CD4-positive, alpha-beta T cell (primary cell): ENCODE data around the gene VNN1. TPM values are rescaled to one million over a fixed set of nuclear protein-coding genes. Genes with fewer than 3 reads are reported as not detected.

Experiments used
- ATAC-seq: fragments of 200-7000 bp; cut with Tn5 transposase; one replicate; pipeline ENCODE4 v1.10.0; 2022; ENCODE audit warnings: mild to moderate bottlenecking; ENCODE audit not compliant: poor library complexity
- CTCF ChIA-PET: fragments of 350-600 bp; sonication (Branson Sonifier 250); formaldehyde crosslinking; loops from one replicate; lab custom pipeline; 2021; ENCODE audit warnings: antibody characterized with exemption, inconsistent platforms; lab: Charles Lee
- POLR2A ChIA-PET: fragments of 350-600 bp; sonication (Branson Sonifier 250); formaldehyde crosslinking; loops from one replicate; lab custom pipeline; 2021; ENCODE audit warnings: antibody characterized with exemption, inconsistent platforms; lab: Charles Lee
- DNase-seq, 14 experiments: peaks; one replicate each; pipeline ENCODE4 v3.0.0-alpha.2; 2013 to 2020; ENCODE audit warnings: mixed read lengths in 2 of 14
- H3K27ac ChIP-seq, 2 donors: one replicate each; pipeline versions ENCODE4 v1.5.1 to v1.7.0; 2013; ENCODE audit warnings: low read length in 2 of 2, low read depth in 1 of 2, mild to moderate bottlenecking in 1 of 2
- H3K27me3 ChIP-seq, 2 experiments: 1 replicate in 1 of 2; 2 replicates in 1 of 2; pipeline versions ENCODE4 v1.6.1 to v1.7.0; 2013; ENCODE audit warnings: low read length in 2 of 2, control low read depth in 1 of 2, mild to moderate bottlenecking in 1 of 2, moderate library complexity in 1 of 2; ENCODE audit not compliant: insufficient read depth in 2 of 2, control insufficient read depth in 1 of 2
- H3K36me3 ChIP-seq: one replicate; pipeline ENCODE4 v1.6.1; 2013; ENCODE audit warnings: low read length, control low read depth; ENCODE audit not compliant: insufficient read depth
- H3K4me1 ChIP-seq: one replicate; pipeline ENCODE4 v1.6.1; 2013; ENCODE audit warnings: low read length, control low read depth; ENCODE audit not compliant: insufficient read depth
- H3K4me3 ChIP-seq: one replicate; pipeline ENCODE4 v1.5.1; 2013; ENCODE audit warnings: mild to moderate bottlenecking, low read length, moderate library complexity
- H3K9me3 ChIP-seq, 2 experiments: 1 replicate in 1 of 2; 2 replicates in 1 of 2; pipeline versions ENCODE4 v1.6.1 to v1.7.0; 2013; ENCODE audit warnings: low read length in 2 of 2, mild to moderate bottlenecking in 2 of 2, control low read depth in 1 of 2, moderate library complexity in 1 of 2; ENCODE audit not compliant: control insufficient read depth in 1 of 2, insufficient read depth in 1 of 2
- H3K27ac Mint-ChIP-seq: one replicate; pipeline ENCODE4 v1.8.0; 2020; ENCODE audit warnings: mixed read lengths
- H3K27me3 Mint-ChIP-seq: one replicate; pipeline ENCODE4 v1.8.0; 2021; ENCODE audit warnings: mixed read lengths
- H3K36me3 Mint-ChIP-seq: one replicate; pipeline ENCODE4 v1.8.0; 2021; ENCODE audit warnings: low read depth, mixed read lengths
- H3K4me1 Mint-ChIP-seq: one replicate; pipeline ENCODE4 v1.8.0; 2021; ENCODE audit warnings: low read depth, mixed read lengths
- H3K4me3 Mint-ChIP-seq: one replicate; pipeline ENCODE4 v1.8.0; 2020; ENCODE audit warnings: mild to moderate bottlenecking, mixed read lengths
- H3K9me3 Mint-ChIP-seq: one replicate; pipeline ENCODE4 v1.8.0; 2020; ENCODE audit warnings: mixed read lengths
- CTCF ChIP-seq: fragments of 200-600 bp; IDR thresholded peaks from one replicate; pipeline ENCODE4 v1.8.0; 2022; ENCODE audit warnings: antibody characterized with exemption, mild to moderate bottlenecking
- intact Hi-C, 2 experiments: fragments of 100-400 bp; cut with DNase I in 1 of 2; cut with micrococcal nuclease in 1 of 2; formaldehyde crosslinking; loops; one replicate each; pipeline versions ENCODE4 v1.15.1 to v1.9.0; 2023 to 2025; cut with DNase I, micrococcal nuclease
- total RNA-seq, 174 experiments: library from RNA in 2 of 174; stranded (reverse) in 2 of 174; gene quantifications; one replicate each; pipeline ENCODE4 v1.2.3 and lab custom pipeline; 2021 to 2026

Gene VNN1
- total RNA-seq, 2 experiments from 2014 or later = not detected

- H3K27ac Mint-ChIP-seq = no peak overlapping the region
- ATAC-seq (no peak), DNase-seq (no peak)
- TF ChIP-seq CTCF = no peak
- intact Hi-C loops = no loop called here
- ChIA-PET CTCF (no interaction called here), POLR2A (no interaction called here)
- no peak overlapping the region for H3K27ac ChIP-seq
- H3K27me3 ChIP-seq = no peaks in the 10 kb centered on the region
- H3K4me1 ChIP-seq = no peaks in the 10 kb centered on the region
- no peaks in the 10 kb centered on the region for H3K36me3 ChIP-seq
- H3K9me3 ChIP-seq = no peaks in the 10 kb centered on the region
- H3K4me3 ChIP-seq = no peak overlapping the region
- no peaks in the 10 kb centered on the region for H3K27me3 Mint-ChIP-seq
- H3K9me3 Mint-ChIP-seq = no peaks in the 10 kb centered on the region
- H3K4me1 Mint-ChIP-seq = peaks cover 6% of the 10 kb centered on the region
- H3K4me3 Mint-ChIP-seq = no peak overlapping the region
- no peaks in the 10 kb centered on the region for H3K36me3 Mint-ChIP-seq
Measured at GRCh38 chr6:132650429-132650828, 63.4 kb downstream of the VNN1 start.

GRCh38 chr6:132648828-132649227 lies 65.0 kb downstream of the VNN1 start:
- no peaks in the 10 kb centered on the region for H3K9me3 ChIP-seq
- H3K4me3 Mint-ChIP-seq = no peak overlapping the region
- ChIA-PET CTCF (no interaction called here), POLR2A (no interaction called here)
- no peak overlapping the region for H3K27ac ChIP-seq
- no peak for TF ChIP-seq CTCF
- H3K27ac Mint-ChIP-seq = no peak overlapping the region
- intact Hi-C loops = no loop called here
- no peaks in the 10 kb centered on the region for H3K36me3 ChIP-seq
- DNase-seq (no peak), ATAC-seq (no peak)
- no peaks in the 10 kb centered on the region for H3K4me1 ChIP-seq
- H3K9me3 Mint-ChIP-seq = no peaks in the 10 kb centered on the region
- no peak overlapping the region for H3K4me3 ChIP-seq
- H3K27me3 ChIP-seq = no peaks in the 10 kb centered on the region
- no peaks in the 10 kb centered on the region for H3K27me3 Mint-ChIP-seq
- peaks cover 6% of the 10 kb centered on the region for H3K4me1 Mint-ChIP-seq
- H3K36me3 Mint-ChIP-seq = no peaks in the 10 kb centered on the region

DNA sequence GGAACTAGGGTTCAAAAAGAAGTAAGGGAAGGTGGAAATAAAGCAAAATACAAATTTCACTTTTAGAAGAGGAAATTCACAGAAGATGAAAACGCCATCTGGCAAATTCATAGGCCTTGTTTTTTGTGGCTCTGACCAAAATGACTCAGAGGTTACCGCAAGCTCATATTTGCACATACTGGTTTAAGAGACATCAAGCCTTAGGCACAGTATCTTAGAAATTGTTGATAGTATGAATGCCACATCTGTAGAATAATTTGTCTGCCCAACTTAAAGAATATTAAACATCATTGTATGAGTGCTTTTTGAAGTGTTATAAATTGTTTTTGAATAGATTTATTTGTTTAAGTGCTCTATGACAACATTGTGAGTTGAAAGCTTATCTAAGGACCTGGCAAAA lies 65.5 kb downstream of the VNN1 start:
- Histone ChIP-seq H3K9me3 (no peaks in the 10 kb centered on the region), H3K27ac (no peak overlapping the region), H3K4me1 (no peaks in the 10 kb centered on the region), H3K36me3 (no peaks in the 10 kb centered on the region), H3K4me3 (no peak overlapping the region), H3K27me3 (no peaks in the 10 kb centered on the region)
- no peaks in the 10 kb centered on the region for H3K9me3 Mint-ChIP-seq
- no peak overlapping the region for H3K27ac Mint-ChIP-seq
- intact Hi-C loops = no loop called here
- peaks cover 6% of the 10 kb centered on the region for H3K4me1 Mint-ChIP-seq
- ChIA-PET CTCF (no interaction called here), POLR2A (no interaction called here)
- no peaks in the 10 kb centered on the region for H3K27me3 Mint-ChIP-seq
- no peak overlapping the region for H3K4me3 Mint-ChIP-seq
- H3K36me3 Mint-ChIP-seq = no peaks in the 10 kb centered on the region
- TF ChIP-seq CTCF = no peak
- peak in 3 of 14 experiments; percentile 23 to 61 (median 45) for DNase-seq
- no peak for ATAC-seq
